Stimulated activated memory B cell treated with anti-CD40 and anti-IgM and Interleukin-4, amounts not matched to agents 10 μg/mL and 1 μg/mL and 100 μg/mL, for 72 hours (primary cell): Measurements from ENCODE around the gene MEIKIN.

ENCODE experiments used
- ATAC-seq: fragments of 150-1000 bp; cut with Tn5 transposase; 2 replicates; pipeline ENCODE4 v1.10.0; 2021
- H3K27ac Mint-ChIP-seq: one replicate; pipeline ENCODE4 v1.8.0; 2022; ENCODE audit warnings: mild to moderate bottlenecking, mixed read lengths
- H3K27me3 Mint-ChIP-seq: one replicate; pipeline ENCODE4 v1.8.0; 2022; ENCODE audit warnings: mixed read lengths
- H3K36me3 Mint-ChIP-seq: one replicate; pipeline ENCODE4 v1.8.0; 2022; ENCODE audit warnings: mixed read lengths
- H3K4me1 Mint-ChIP-seq: one replicate; pipeline ENCODE4 v1.8.0; 2022; ENCODE audit warnings: mixed read lengths
- H3K4me3 Mint-ChIP-seq: one replicate; pipeline ENCODE4 v1.8.0; 2022; ENCODE audit warnings: mild to moderate bottlenecking, moderate library complexity, mixed read lengths
- H3K9me3 Mint-ChIP-seq: one replicate; pipeline ENCODE4 v1.8.0; 2022; ENCODE audit warnings: mixed read lengths

The MEIKIN gene

DNA sequence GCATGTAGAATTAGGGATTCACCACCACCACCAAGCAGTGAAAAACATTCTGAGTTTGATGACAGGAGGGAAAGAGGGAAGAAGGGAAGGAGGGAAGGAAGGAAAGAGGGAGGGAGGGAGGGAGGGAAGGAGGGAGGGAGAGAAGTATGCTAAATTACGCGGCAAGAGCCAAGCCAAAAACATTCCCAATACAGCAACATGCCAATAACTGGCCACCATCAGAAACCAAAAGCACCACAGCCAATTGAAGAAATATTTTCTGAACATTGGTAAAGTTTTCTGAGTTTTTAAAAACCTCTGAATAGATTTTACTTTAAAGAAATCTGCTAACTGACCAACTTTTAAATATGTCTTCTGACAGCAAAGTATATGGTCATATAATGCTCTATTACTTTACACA, 184.7 kb downstream of the MEIKIN start:
- no peak for ATAC-seq
- no peaks in the 10 kb centered on the region for H3K27me3 Mint-ChIP-seq
- H3K4me3 Mint-ChIP-seq = no peak overlapping the region
- H3K36me3 Mint-ChIP-seq = peaks cover 37% of the 10 kb centered on the region
- H3K27ac Mint-ChIP-seq = no peak overlapping the region
- peaks cover 7% of the 10 kb centered on the region for H3K9me3 Mint-ChIP-seq
- peaks cover 50% of the 10 kb centered on the region for H3K4me1 Mint-ChIP-seq

DNA sequence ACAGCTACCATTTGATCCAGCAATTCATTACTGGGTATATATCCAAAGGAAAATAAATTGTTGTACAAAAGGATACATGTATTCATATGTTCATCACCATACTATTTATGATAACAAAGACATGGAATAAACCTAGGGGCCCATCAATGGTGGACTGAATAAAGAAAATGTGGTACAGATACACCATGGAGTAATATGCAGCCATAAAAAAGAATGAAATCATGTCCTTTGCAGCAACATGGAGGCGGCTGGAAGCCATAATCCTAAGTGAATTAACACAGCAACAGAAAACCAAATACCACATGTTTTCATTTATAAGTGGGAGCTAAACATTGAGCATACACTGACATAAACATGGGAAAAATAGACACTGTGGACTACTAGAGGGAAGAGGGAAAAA, 185.8 kb downstream of the MEIKIN start:
- no peak for ATAC-seq
- no peaks in the 10 kb centered on the region for H3K27me3 Mint-ChIP-seq
- H3K27ac Mint-ChIP-seq = no peak overlapping the region
- H3K4me1 Mint-ChIP-seq = peaks cover 45% of the 10 kb centered on the region
- peaks cover 7% of the 10 kb centered on the region for H3K9me3 Mint-ChIP-seq
- H3K36me3 Mint-ChIP-seq = peaks cover 28% of the 10 kb centered on the region
- no peak overlapping the region for H3K4me3 Mint-ChIP-seq

DNA sequence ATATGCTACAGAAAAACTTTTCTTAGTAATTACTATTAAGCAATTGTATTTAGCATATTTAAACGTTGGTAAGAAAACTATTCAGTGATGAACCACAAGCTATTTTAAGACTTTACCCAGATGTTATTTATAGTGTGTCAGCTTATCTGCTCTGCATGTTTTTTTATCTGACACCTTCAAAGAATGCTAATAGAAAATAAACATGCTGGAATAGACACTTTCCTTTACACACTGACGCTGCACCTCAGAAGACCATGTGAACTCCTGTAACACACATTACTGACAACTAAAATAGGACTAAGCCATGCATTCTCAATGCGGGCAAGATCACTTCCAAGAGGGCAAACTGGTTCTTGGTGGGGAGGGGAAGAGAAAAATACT, 187.0 kb downstream of the MEIKIN start:
- Mint-ChIP-seq H3K4me1 (peaks cover 45% of the 10 kb centered on the region), H3K27ac (peak overlapping the region; percentile 34), H3K36me3 (peaks cover 18% of the 10 kb centered on the region), H3K4me3 (no peak overlapping the region), H3K9me3 (peaks cover 7% of the 10 kb centered on the region), H3K27me3 (no peaks in the 10 kb centered on the region)
- ATAC-seq = no peak

DNA sequence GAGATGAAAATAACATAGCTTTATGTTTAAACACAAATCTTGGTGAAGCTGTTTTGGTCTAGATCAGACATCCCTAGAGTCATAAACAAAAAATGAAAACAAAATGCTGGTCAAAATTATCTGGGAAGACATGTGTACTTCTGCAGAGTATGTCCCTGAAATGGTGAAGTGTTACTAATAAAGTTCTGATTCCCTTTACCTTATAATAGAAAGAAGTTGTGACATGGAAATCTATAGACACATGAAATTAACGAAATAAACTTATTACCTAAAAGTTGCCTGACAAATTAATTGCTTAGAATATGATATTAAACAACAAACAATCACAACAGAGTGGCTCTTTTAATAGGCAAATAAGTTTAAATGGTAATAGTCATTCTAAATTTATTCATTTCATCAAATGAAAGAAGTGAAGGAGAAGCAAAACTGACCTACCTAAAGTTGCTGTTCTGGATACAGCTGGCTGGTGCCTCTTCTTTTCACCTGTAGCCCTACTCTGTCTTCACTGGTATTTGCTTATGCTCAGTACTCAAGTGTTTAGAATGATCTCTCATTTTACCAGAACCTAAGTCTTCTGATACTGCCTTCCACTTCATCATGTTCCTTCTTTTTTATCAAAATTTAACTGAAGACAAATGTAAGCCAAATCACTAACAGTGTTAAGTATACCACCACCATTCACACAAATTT, 187.5 kb downstream of the MEIKIN start:
- no peak for ATAC-seq
- Mint-ChIP-seq H3K36me3 (peaks cover 17% of the 10 kb centered on the region), H3K4me1 (peaks cover 40% of the 10 kb centered on the region), H3K4me3 (no peak overlapping the region), H3K27me3 (no peaks in the 10 kb centered on the region), H3K27ac (peak overlapping the region; percentile 34), H3K9me3 (peaks cover 7% of the 10 kb centered on the region)
